SIG-M5 treated with dmso at 0.1 percent for 504 hours (cell line): ENCODE measurements around the gene NFATC3.
A peak's percentile ranks its signal among the peaks of the same experiment; 100 is the strongest.

Source experiments
- DNase-seq: peaks from one replicate; lab custom pipeline; 2025; ENCODE audit not compliant: unreplicated experiment; lab: John Stamatoyannopoulos, UW

The NFATC3 gene

DNA sequence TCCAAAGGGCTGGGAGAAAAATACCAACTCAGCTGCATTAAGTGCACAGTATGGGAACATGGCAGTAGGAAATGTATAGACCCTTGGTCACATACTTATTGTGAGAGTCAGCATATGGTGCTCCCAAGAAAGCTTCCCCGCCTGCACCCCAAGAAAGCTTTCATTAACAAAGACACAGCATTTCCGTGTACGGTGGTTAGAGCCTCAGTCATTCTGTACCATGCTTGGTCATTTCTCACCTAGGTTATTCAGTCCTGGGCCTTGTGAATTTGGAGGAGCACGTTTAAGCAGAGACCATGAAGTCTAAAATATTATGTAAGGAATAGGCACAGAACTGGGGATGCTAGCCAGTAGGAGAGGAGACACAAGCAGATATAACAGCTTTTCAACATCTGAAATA, 94.7 kb downstream of the NFATC3 start:
- no peak for DNase-seq

DNA sequence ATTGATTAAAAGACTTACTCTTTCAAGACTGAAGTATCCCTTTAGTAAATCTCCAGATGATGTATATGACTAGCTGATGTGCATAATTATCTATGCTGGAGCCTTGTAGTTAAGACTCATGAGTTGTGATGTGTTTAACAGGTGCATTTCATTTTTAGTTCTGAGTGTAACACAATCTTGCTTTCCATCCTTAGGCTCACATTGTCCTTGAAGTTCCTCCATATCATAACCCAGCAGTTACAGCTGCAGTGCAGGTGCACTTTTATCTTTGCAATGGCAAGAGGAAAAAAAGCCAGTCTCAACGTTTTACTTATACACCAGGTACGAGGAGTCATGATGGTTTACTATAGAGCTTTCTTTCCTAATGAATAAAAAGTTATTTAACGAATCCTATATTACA, 97.9 kb downstream of the NFATC3 start:
- DNase-seq, result no peak

DNA sequence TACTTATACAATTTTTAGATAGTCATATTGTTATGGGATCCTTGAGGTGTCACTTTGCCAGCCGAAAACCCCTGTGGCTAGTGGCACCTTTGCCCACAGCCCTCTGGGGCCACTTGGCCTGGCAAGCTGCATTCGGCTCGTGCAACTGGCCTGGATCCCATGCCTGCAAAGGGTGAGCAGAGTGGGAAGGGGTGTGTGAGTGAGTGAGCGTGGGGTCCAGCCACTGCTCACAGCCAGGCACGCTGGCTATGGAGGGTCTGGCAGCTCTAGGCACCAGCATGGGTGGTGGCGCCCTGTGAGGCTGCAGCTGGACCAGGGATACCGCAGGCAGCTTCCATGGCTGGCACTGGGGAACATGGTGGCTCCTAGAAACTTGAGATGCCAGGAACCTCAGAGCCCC, 101.7 kb downstream of the NFATC3 start:
- DNase-seq, result no peak

- no peak for DNase-seq
These were observed 102.3 kb downstream of the NFATC3 start for GRCh38 chr16:68187505-68187904.

DNA sequence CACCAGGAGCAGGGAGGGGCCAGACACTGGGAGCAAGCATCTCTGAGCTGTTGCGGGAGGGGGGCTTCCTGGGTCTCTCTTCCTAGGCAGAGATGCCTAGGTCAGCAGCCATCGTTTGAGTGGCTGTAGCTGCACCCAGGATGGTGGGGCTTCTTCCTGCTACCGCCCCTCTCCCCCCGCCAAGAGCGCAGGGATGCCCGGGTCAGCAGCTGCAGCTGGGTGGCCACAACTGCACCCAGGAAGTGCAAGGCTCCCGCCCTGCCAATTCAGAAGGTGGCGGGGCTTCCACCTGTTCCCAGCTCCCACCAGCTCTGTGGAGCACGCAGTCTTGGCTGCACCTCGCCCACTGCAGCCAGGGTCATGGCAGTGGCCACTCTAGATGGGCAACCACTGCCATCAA, 103.0 kb downstream of the NFATC3 start:
- no peak for DNase-seq

GRCh38 chr16:68190081-68190480, 104.9 kb downstream of the NFATC3 start:
- peak; percentile 9 for DNase-seq

GRCh38 chr16:68190736-68191510, 105.8 kb downstream of the NFATC3 start:
- no peak for DNase-seq

GRCh38 chr16:68194251-68194650, 109.1 kb downstream of the NFATC3 start:
- no peak for DNase-seq

- DNase-seq, result no peak
These were observed 112.1 kb downstream of the NFATC3 start for GRCh38 chr16:68197250-68197649.

DNA sequence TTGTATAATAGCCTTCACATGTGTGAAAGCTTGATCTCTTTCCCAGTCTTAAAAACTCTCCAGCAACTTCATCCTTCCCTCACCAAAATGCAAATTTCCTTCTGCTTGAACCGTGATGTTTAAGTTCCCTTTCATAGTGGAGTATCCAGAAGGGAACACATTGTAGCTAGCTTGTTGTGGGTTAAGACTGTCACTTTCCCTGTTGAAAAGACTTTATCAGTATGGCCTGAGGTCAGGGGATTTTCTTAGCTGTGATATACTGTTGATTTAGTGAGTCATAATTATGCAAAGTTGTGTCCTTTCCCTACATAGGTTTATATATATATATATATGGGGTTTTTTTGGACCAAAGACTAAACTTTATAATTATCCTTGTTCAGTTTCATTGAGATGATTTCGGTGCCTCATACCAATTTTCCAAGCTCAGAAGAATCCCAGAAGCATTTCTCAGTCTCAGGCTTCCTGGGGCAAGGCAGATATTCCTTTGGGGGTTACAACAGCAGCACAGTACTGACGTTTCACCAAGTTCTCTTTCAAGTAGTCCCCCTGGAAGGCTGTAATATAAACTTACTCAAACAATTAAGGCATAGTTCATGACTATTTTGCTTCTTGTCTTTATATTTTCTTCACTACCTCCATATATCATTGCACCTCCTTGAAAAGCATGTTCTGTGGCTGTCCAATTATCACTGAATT, 115.1 kb downstream of the NFATC3 start:
- no peak for DNase-seq

DNA sequence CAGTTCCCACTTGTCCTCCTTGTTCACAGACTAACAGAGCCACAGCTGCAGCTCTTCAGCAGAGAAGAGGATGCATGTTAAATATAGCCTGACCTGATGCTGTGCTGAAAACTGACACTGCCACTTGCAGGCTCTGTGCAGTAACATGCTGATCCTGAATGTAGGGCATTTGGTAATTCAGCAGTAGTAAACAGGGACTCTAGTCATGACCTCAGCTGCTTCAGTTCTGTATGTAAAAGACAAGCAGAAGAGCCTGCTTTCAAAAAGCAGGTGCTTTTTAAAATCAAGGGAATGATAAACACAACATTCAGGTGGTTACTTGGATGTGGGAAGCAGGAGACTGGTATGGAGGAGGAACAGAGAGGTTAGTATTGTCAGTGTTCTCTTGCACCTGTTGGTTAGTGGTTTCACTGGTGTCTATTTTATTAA, 116.9 kb downstream of the NFATC3 start:
- peak; percentile 3 for DNase-seq

DNA sequence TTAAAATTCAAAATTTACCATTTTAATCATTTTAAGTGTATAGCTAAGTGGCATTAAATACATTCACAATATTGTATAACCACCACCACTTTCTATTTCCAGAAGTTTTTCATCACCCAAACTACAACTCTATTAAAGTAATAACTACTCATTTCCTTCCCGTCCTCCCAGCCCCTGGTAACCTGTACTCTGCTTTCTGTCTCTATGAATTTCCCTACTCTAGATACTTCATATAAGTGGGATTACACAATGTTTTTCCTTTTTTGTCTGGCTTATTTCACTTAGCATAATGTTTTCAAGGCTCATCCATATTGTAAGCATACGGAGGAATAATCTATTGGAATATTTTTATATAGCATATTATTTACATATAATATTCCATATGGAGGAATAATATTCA, 121.1 kb downstream of the NFATC3 start:
- no peak for DNase-seq

GRCh38 chr16:68214726-68215125, 129.6 kb downstream of the NFATC3 start:
- DNase-seq, result no peak

DNA sequence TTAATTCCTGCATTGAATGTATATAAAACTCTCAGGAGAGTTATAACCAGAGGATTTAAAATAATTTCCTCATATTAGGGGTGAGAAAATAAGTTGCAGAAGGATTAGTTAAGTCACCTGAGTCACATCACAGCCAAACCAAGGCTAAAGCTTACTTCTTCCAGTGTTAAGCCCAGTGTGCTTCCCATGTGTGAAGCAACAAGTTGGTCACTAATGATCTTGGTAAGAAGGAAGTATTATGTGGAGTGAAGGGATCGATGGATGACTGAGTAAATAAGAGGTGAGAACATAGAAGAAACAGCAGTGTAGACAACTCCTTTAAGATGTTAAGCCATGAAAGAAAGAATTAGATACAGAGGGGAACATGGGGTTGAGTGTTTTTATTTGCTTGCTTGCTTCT, 130.1 kb downstream of the NFATC3 start:
- no peak for DNase-seq

DNA sequence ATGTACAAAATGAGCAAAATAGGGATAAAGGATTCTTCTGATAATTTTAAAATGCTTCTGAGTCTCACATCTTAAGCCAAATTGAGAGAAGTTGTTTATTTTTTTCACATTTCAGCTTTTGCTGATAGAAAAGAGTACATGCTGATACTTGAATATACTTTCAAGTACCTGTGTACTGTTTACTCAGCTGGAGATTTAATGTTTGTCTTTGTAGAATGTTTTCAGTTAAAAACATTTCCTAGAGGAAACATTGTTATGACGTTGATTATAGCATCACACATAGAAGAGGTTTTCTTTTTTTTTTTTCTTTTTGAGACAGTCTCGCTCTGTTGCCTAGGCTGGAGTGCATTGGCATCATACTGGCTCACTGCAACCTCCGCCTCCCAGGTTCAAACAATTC, 131.1 kb downstream of the NFATC3 start:
- no peak for DNase-seq

DNA sequence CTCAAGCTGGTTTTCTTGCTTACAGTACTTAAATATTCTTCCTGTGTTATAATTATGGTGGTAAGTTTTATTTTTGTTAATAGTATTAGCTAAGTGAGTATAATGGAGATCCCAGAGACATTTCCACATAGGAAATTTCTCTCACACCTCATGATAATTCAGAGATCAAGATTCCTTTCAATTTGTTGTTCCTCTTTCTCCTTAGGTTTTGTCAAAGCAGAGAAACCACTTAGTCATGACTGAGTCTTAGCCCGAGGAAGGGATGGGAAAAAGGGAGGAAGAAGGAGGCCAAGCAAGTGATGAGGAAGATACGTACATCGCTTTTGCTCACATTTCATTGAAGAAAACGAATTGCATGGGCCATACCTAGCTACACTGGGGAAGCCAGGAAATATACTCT, 132.3 kb downstream of the NFATC3 start:
- no peak for DNase-seq

GRCh38 chr16:68219725-68220351, 134.7 kb downstream of the NFATC3 start:
- no peak for DNase-seq

- DNase-seq, result no peak
These were observed 137.9 kb downstream of the NFATC3 start for GRCh38 chr16:68223072-68223471.

DNA sequence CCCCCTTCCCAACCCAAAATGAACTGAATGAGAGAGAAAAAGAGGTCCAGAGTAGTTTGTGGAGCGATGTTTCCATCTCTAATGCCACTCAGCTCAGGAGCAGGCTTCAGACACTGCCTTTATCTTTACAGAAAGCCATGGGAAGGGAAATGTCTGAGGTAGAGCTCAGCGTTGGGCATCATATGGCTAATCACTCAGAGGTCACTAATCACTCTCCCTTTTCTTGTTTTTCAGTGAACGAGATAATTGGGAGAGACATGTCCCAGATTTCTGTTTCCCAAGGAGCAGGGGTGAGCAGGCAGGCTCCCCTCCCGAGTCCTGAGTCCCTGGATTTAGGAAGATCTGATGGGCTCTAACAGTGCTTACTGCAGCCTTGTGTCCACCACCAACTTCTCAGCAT, 140.9 kb downstream of the NFATC3 start:
- DNase-seq, result no peak

- DNase-seq, result no peak
These were observed 142.1 kb downstream of the NFATC3 start for GRCh38 chr16:68227183-68227793.

- DNase-seq, result no peak
These were observed 142.8 kb downstream of the NFATC3 start for GRCh38 chr16:68227850-68228553.
